Bone marrow (tissue), 2 donors: Measurements from ENCODE around the gene MMP7.
"Not testable (repeated sequence)": the region's sequence is repeated elsewhere in the genome, so short reads cannot be mapped to it uniquely, and the experiment has no call there.

ENCODE experiments used
- DNase-seq, 2 donors: peaks; one replicate each; lab custom pipeline; 2025; lab: John Stamatoyannopoulos, UW

MMP7 gene

DNA sequence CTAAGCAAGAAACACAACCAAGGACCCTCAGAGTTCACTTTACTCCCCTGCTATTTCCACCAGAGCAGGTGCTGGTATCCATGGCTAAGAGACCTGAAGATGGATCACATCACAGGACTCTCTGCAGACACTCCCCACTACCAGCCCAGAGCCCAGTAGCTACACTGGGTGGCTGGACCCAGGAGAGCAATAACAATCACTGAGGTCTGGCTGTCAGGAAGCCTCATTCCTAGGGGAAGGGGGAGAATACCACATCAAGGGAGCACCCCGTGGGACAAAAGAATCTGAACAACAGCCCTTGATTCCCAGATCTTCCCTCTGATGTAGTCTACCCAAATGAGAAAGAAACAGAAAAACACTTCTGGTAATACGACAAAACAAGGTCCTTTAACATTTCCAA lies 9.0 kb upstream of the MMP7 start:
- DNase-seq = no peak

DNA sequence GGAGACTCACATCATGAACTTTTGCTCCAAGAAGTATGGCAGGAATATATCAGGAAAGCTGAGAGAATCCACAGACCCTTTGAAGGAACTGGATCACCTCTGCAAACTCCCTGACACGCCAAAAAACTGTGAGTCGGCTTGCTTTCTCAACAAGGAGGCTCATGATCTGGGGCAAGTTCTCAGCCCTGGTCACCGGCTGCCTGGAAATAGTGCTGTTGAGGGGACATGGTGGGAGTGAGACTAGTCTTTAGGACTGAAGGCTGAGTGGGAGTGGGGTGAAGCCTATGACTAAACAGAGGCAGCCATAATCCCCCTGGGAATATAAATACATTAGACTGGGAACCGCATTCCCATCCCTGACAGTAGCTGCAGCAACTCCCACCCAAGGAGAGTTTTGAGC lies 8.4 kb upstream of the MMP7 start:
- DNase-seq = no peak

DNA sequence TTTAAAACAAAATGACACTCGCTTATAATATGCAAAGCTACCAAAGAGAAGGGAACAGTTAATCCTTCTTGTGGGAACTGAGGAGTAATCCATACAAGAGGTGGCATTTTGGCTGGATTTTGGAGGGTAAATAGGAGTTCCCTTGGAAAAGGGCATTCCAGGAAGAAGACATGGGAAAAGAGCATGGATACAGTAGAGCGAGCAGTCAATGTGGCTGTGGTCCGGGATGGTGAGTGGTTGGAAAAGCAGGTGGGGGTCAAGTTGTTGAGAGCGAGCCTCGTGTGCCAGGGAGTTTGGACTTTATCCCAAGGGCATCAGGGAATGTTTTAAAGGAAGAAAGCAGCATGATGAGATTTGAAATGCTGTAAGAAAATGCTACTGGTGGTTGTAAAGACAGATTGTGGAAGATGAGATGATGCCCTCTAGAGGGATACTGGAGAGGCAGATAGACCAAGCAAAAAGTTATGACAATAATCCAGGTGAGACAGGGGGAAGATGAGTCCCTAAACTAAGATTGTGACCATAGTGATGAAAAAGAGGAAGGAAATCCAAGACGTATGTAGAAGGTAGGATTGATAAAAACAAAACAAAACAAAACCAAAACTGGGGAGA lies 3.8 kb upstream of the MMP7 start:
- no peak for DNase-seq

DNA sequence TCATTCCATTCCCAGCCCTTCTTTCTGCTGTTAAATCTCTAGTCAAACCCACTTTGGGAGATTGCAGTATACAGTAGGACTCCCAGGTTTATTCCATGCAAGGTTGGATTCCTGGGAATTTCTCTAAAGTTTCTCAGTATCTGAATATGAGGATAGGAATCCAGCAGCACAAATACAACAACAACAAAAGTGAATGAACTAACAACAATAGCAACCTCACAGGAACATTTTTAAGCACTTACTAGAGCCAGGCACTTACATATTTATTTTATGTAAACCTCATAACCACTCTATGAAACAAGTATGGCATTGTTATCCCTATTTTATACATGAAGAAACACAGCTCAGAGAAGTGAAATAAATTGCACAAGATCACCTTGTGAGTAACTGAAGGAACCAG lies 1.9 kb downstream of the MMP7 start:
- DNase-seq = no peak

DNA sequence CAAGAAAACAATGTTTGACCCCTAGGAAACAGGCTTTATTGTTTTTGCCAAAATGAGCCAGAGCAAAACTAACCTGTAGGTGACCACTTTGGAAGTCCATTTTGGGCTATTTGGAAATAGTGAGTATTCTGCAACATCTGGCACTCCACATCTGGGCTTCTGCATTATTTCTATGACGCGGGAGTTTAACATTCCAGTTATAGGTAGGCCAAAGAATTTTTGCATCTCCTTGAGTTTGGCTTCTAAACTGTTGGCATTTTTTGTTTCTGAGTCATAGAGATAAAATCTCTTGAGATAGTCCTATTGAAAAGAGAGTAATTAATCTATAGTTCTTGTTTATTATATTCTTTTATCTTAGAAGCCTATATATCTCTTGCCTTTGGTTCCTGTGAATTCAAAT lies 2.9 kb downstream of the MMP7 start:
- DNase-seq = no peak

DNA sequence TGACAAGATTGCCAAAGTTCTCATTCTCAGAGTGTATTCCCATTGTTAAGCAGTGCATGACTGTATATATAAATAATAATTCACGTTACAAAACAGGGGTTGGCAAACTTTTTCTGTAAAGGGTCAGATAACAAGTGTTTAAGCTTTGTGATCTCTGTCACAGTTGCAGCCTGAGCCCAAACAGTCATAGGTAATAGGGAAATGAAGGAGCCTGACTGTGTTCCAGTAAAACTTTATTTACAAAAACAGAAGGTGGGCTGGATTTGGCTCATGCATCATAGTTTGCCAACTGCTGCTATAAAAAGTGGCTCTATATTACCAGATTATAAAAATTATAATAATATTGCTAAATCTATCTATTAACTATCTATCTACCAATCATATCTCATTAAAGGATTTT lies 3.5 kb downstream of the MMP7 start:
- DNase-seq = no peak

DNA sequence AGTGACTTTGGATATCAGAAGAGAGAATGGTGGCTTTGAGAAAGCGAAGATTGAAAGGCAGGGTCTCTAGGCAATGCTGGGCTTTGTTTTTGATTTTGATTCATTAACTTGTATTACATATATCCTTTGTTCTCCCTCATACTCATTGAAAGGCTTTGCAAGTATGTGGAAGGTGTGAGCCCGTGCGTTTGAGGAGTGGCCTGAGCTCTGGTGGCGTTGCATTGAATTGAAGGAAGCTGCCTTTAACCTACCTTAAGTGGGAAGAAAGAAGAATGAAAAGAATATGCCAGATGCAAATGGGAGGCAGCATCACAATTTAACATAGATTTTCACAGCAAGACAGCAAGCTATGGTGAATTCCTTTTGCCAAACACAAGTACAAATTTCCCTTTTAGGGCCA lies 6.7 kb downstream of the MMP7 start:
- no peak for DNase-seq

DNA sequence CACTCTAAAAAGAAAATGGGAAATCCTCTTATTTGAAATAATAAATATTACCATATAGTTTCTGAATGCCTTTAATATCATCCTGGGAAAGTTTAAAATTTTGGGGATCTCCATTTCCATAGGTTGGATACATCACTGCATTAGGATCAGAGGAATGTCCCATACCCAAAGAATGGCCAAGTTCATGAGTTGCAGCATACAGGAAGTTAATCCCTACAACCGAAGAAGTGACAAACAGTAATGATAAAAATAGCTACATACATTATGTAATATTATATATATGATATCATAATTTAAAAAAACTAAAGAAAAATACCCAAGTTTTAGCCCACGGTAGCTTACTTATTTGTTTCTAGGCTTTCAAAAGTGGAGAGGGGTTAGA lies 7.4 kb downstream of the MMP7 start:
- no peak for DNase-seq

DNA sequence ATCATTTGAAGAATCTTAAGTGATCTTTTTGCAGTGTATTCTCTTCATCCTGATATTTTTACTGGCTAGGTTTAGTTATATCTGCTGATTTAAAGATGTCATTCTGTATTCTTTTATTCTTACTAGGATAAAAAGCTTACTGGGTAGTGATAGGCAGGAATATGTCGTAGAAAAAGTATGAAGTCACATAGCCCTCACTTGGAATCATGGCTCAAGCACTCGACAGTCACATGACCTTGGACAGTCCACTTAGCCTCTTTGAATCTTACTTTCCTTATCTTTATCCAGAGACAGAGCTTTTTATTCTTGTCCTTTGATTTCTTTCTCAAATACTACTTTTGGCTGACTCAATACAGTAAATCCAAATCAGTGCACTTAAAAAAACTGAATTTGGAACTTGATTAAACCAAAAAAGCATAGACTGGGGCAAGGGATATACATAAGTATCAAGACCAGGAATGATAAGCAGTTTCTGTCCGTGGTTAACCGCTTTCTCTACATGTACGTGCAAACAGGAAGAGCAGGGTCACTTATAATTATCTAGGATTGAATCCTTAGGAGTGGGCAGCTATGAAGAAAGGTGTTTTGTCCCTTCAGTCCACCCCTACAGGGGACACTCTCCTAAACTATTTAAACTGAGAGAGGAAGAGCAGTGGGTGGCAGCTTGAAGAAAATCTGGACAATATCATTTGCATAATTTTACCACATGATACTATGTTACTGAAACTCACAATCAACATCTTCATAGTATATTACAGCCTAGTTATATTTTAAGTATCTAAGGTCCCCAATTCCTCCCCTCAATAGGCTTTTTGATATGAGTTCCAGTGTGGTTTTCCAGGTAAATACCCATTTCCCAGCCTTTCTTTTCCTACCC lies 8.0 kb downstream of the MMP7 start:
- DNase-seq = no peak

DNA sequence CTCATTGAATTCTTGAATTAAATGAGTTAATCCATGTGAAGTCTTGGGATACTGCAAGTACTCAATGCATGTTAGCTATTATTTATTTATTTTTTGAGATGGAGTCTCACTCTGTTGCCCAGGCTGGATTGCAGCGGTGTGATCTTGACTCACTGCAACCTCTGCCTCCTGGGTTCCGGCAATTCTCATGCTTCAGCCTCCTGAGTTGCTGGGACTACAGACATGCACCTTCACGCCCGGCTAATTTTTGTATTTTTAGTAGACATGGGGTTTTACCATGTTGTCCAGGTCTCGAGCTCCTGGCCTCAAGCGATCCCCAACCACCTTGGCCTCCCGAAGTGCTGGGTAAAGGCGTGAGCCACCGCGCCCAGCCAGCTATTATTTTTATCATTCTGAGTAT lies 9.4 kb downstream of the MMP7 start:
- no peak for DNase-seq

DNA sequence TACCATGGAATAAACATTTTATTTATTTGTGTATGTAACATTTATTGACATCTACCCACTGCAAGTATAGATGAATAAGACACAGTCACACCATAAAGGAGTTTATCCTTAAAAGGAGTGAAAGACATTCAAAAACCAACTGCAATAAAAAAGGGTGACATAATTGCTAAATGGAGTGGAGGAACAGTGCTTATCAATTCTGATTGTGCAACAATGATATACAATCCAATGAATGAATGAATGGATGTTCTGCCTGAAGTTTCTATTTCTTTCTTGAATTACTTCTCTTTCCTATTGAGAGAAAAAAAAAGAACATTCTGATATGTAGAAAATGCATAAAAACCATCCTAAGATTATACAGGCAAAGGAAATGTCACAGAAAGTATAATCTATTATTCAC lies 10.0 kb downstream of the MMP7 start:
- DNase-seq = no peak

DNA sequence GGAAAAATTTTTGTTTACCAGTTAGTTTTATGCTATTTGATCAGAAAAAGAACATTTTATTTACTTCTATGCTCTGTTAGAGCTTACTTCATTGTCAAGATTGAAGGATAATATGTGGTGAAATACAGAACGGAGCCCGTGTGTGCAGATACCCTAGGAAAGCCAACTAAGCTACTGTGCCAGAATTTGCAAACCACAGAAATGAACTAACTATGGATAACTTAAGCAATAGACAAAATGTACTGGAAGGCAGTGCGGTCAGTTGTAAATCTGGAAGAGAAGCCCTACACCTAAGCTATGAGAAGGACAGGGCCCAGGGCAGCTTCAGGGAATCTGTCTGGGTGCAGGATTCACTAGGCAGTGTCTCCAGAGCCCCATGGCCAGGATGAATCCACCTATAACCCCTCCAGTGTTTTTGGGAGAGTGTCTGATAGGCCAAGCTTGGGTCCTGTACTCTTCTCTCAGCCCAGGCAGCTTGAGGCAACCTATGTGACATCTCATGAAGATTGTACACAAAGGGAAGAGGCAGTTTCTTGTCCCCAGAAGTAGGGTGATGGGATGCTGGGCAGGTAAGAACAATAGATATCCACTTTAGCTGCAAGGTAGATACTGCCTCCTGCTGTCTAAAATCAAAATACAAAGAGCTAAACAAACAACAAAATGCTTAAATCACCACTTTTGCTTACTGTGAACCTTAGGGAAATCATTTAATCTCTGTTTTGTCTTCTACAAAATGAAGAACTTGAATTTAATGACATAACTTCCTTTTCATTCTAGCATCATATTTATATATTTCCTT lies 12.1 kb downstream of the MMP7 start:
- no peak for DNase-seq

DNA sequence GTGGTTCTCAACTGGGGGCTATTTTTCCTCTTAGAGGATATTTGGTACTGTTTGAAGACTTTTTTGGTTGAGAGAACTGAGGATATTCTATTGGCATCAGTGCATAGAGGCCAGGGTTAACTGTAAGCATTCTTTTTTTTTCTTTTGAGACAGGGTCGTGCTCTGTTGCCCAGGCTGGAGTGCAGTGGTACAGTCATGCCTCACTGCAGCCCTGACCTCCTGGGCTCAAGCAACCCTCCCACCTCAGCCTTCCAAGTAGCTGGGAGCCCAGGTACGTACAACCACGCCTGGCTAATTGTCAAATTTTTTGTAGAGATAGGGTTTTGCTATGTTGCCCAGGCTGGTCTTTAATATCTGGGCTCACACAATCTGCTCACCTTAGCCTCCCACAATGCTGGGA lies 12.9 kb downstream of the MMP7 start:
- no peak for DNase-seq

DNA sequence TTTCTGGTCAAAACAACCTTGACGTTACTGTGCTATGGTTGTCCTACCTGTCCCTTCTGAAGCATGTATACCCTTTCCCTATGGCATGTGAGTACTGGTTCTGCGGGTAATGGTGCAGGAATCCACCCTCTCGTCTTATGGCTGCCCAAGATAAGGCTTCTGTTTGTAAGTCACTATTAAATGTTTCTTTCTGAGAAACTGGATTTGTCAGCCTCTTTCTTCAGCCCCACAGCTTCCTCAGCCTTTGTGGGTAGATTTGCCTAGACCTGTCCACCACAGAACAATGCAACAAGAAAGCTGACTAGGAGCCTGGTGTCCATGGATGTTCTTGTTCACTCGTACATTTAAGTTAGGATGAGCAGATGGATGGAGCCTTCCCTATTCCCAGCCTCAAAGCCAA lies 14.4 kb downstream of the MMP7 start:
- DNase-seq = no peak

DNA sequence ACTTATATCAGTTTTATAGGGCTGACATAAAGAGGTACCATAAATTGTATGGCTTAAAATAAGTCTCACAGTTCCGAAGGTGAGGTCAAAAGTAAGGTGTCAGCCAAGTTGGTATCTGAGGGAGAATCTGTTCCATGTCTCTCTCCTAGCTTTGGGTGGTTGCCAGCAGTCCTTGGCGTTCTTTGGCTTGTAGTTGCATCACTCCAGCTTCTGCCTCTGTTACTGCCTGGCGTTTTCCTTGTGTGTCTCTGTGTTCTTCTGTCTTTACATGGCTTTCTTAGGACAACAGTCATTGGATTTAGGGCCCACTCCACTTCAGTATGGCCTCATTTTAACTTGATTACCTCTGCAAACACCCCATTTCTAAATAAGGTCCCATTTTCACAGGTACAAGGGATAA lies 16.7 kb downstream of the MMP7 start:
- DNase-seq = no peak

DNA sequence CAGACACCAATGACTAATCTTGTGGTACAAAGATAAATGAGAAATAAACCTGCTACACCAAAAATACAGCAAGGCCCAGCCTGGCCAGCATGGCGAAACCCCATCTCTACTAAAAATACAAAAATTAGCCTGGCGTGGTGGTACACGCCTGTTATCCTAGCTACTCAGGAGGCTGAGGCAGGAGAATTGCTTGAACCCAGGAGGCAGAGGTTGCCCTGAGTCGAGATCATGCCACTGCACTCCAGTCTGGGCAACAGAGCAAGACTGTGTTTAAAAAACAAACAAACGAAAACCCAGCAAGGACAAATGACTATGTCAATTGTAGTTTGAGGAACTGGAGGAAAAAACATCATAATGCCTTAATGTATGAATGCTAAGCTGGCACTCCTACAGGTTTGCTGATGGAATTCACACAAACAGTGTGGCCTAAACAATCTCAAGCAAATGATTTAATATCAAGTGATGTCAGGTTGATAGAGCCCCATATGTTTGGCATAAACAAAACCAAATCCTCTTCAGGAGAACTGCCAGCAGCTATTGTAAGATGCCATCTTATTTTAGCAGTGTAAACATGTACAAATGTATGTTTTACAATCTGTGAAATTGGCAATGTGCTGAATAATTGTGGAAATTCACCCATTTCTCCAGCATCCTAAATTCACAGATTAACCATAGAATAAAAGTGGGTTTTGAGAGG lies 20.0 kb downstream of the MMP7 start:
- DNase-seq = no peak

DNA sequence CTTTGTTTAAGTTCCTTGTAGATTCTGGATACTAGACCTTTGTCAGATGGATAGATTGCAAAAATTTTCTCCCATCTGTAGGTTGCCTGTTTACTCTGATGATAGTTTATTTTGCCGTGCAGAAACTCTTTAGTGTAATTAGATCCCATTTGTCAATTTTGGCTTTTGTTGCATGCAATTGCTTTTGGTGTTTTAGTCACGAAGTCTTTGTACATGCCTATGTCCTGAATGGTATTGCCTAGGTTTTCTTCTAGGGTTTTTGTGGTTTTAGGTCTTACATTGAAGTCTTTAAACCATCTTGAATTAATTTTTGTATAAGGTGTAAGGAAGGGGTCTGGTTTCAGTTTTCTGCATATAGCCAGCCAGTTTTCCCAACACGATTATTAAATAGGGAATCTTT lies 27.7 kb downstream of the MMP7 start:
- not testable (repeated sequence) for DNase-seq

DNA sequence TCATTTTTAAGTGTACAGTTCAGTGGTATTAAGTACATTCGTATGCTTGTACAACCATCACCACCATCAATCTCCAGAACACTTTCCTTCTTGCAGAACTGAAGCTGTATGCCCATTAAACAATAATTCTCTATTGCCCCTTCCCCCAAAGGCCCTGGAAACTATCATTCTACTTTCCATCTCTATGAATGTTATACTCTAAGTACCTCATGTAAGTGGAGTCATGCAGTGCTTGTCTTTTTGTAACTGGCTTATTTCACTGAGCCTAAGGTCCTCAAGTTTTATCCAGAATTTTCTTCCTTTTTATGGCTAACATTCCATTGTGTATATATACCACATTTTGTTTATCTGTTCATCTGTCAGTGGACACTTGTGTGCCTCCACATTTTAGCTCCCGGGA lies 29.7 kb downstream of the MMP7 start:
- no peak for DNase-seq

DNA sequence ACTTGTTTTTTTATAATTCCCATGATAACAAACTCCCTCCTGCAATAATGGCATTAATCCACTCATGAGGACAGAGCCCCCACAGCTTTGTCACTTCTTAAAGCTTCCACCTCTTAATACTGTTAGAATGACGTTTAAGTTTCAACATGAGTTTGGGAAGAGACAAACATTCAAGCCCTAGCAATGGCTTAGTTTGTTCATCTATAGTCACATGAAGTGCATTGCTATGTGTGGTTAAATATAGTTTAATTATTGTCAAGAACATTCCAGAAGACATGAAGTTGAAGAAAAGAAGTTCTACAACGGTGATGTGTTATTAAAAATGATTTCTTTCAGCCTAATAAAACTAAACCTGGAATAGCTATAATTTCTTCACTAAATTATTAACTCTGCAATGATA lies 30.6 kb downstream of the MMP7 start:
- no peak for DNase-seq

DNA sequence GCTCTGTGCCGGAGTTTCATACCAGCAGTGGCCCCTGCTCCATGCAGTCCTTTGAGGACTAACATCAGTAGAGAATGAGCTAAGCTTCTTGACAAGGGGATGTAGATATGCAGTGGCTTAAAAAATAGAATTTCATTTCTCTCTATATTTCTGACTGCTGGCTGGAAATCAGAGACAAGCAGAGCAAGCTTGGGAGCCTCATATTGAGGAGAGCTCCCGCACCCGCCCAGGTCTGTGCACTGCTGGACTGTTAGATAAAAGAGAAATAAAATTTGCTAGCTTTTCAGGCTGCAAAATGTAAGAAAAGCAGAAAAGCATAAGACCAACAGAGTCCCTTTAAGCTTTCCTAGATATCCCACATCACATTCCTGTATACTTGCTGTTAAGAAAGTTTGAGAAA lies 31.4 kb downstream of the MMP7 start:
- no peak for DNase-seq

DNA sequence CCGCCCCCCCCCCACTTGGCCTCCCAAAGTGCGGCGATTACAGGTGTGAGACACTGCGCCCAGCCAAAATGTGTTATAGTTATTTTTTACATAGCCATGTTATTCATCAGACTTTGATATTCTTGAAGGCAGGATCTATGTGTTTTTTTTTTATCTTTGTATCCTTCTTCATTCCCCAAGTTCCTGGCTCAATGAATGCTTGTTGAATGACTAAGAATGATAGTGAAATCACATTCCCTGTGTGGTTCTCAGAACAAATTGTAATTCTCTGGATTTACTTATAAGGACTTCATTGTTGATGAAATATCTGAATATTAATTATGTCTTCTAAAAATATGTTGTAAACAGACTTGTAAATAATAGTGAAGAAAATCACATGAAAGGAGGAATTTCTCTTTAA lies 33.5 kb downstream of the MMP7 start:
- no peak for DNase-seq
